PC-3 (cell line): ENCODE data around the gene DOCK1. TPM values are rescaled to one million over a fixed set of nuclear protein-coding genes. Genes with fewer than 3 reads are reported as not detected.

Experiments used
- ATAC-seq: fragments of 200-7000 bp; cut with Tn5 transposase; 2 replicates; pipeline ENCODE4 v1.9.1; 2020; ENCODE audit warnings: mild to moderate bottlenecking, moderate library complexity
- BruUV-seq: library from RNA; stranded (reverse); fragments of 400-500 nt; replicated peaks from 2 replicates; lab custom pipeline; 2021; lab: Mats Ljungman, UMichigan
- CTCF ChIA-PET: fragments of 300-600 bp; sonication (Branson Sonifier 250); formaldehyde crosslinking; loops from one replicate; lab custom pipeline; 2022; ENCODE audit warnings: antibody characterized with exemption; lab: Charles Lee
- POLR2A ChIA-PET: fragments of 300-600 bp; sonication (Branson Sonifier 250); formaldehyde crosslinking; loops from one replicate; lab custom pipeline; 2022; ENCODE audit warnings: antibody characterized with exemption; ENCODE audit not compliant: unreplicated experiment; lab: Charles Lee
- DNase-seq: peaks from one replicate; pipeline ENCODE4 v3.0.0-alpha.2; 2015
- H2AFZ ChIP-seq: fragments of 300-600 bp; sonication (generic); 2 replicates; pipeline ENCODE4 v1.6.0; 2016; ENCODE audit warnings: antibody characterized with exemption, low read length
- H3F3A ChIP-seq: fragments of 300-600 bp; sonication (generic); one replicate; pipeline ENCODE4 v1.6.0; 2017; ENCODE audit warnings: antibody characterized with exemption, low read length, control low read depth, mild to moderate bottlenecking; ENCODE audit not compliant: unreplicated experiment
- H3K27ac ChIP-seq: fragments of 300-600 bp; sonication (generic); 2 replicates; pipeline ENCODE4 v1.5.1; 2016; ENCODE audit warnings: mild to moderate bottlenecking, low read length
- H3K27me3 ChIP-seq: fragments of 300-600 bp; sonication (generic); 2 replicates; pipeline ENCODE4 v1.6.1; 2016; ENCODE audit warnings: low read length, mixed read lengths
- H3K36me3 ChIP-seq: fragments of 300-600 bp; sonication (generic); 2 replicates; pipeline ENCODE4 v1.6.1; 2016; ENCODE audit warnings: low read depth, mixed run types, low read length, mixed read lengths
- H3K4me1 ChIP-seq: fragments of 300-600 bp; sonication (generic); 2 replicates; pipeline ENCODE4 v1.5.1; 2016; ENCODE audit warnings: low read length; ENCODE audit not compliant: insufficient read depth
- H3K4me2 ChIP-seq: fragments of 300-600 bp; sonication (generic); 2 replicates; pipeline ENCODE4 v1.6.0; 2016; ENCODE audit warnings: low read length
- H3K4me3 ChIP-seq: fragments of 300-600 bp; sonication (generic); 2 replicates; pipeline ENCODE4 v1.5.1; 2016; ENCODE audit warnings: mild to moderate bottlenecking, low read length, mixed read lengths
- H3K79me2 ChIP-seq: fragments of 300-600 bp; sonication (generic); 2 replicates; pipeline ENCODE4 v1.6.1; 2017; ENCODE audit warnings: low read length, mixed read lengths
- H3K9ac ChIP-seq: fragments of 300-600 bp; sonication (generic); 2 replicates; pipeline ENCODE4 v1.6.0; 2016; ENCODE audit warnings: mild to moderate bottlenecking, low read length
- H3K9me2 ChIP-seq: fragments of 300-600 bp; sonication (generic); replicated peaks from 2 replicates; pipeline ENCODE4 v1.6.1; 2016; ENCODE audit warnings: mixed run types, low read length, mixed read lengths
- H3K9me3 ChIP-seq: fragments of 300-600 bp; sonication (generic); 2 replicates; pipeline ENCODE4 v1.6.1; 2016; ENCODE audit warnings: low read length, mixed read lengths
- H4K20me1 ChIP-seq: fragments of 300-600 bp; sonication (generic); 2 replicates; pipeline ENCODE4 v1.6.1; 2016; ENCODE audit warnings: low read length, mixed read lengths
- CTCF ChIP-seq: fragments of 300-600 bp; sonication (generic); conservative IDR thresholded peaks from 2 replicates; pipeline ENCODE4 v1.5.1; 2017; ENCODE audit warnings: antibody characterized with exemption, low read depth, mild to moderate bottlenecking, low read length
- EZH2 ChIP-seq: fragments of 300-600 bp; sonication (generic); IDR thresholded peaks from one replicate; pipeline ENCODE4 v1.6.1; 2017; ENCODE audit warnings: antibody characterized with exemption, mild to moderate bottlenecking, low read length; ENCODE audit not compliant: unreplicated experiment
- EZH2phosphoT487 ChIP-seq: fragments of 300-600 bp; sonication (generic); IDR thresholded peaks from 2 replicates; pipeline ENCODE4 v1.6.1; 2018; ENCODE audit warnings: mild to moderate bottlenecking, antibody characterized with exemption, low read length, borderline replicate concordance
- intact Hi-C: fragments of 100-400 bp; cut with micrococcal nuclease; formaldehyde crosslinking; loops from 2 replicates; pipeline ENCODE4 v1.9.0; 2023
- total RNA-seq: library from RNA; depleted of rRNA; stranded (reverse); fragments of >200 nt; gene quantifications from 2 replicates; pipeline ENCODE4 v1.2.3, GENCODE V29; 2014

The DOCK1 gene
- total RNA-seq, 1 experiment from 2014 or later, result 34.3 TPM

- Histone ChIP-seq H3K9ac (no peak overlapping the region), H3K36me3 (no peaks in the 10 kb centered on the region), H3K4me3 (no peak overlapping the region), H3K79me2 (no peaks in the 10 kb centered on the region), H3K4me1 (no peaks in the 10 kb centered on the region), H4K20me1 (no peaks in the 10 kb centered on the region), H3K27ac (no peak overlapping the region), H3K9me2 (no peaks in the 10 kb centered on the region), H3F3A (no peaks in the 10 kb centered on the region), H3K4me2 (no peak overlapping the region), H3K27me3 (no peaks in the 10 kb centered on the region), H3K9me3 (no peaks in the 10 kb centered on the region), H2AFZ (no peak overlapping the region)
- TF ChIP-seq EZH2phosphoT487 (no peak), CTCF (no peak), EZH2 (no peak)
- DNase-seq (no peak), ATAC-seq (no peak)
- CTCF ChIA-PET, result no interaction called here
- BruUV-seq, result no TSS peak
- POLR2A ChIA-PET, result no interaction called here
- intact Hi-C loops, result no loop called here
These were observed 405.2 kb downstream of the DOCK1 start for GRCh38 chr10:127310430-127310829.

GRCh38 chr10:127310923-127311322, 405.7 kb downstream of the DOCK1 start:
- H4K20me1 ChIP-seq, result no peaks in the 10 kb centered on the region
- H3K79me2 ChIP-seq, result no peaks in the 10 kb centered on the region
- intact Hi-C loops, result no loop called here
- no peaks in the 10 kb centered on the region for H3K4me1 ChIP-seq
- H3F3A ChIP-seq, result no peaks in the 10 kb centered on the region
- H3K9me2 ChIP-seq, result no peaks in the 10 kb centered on the region
- no peak overlapping the region for H3K27ac ChIP-seq
- TF ChIP-seq EZH2phosphoT487, result no peak
- H3K9ac ChIP-seq, result no peak overlapping the region
- H3K4me2 ChIP-seq, result no peak overlapping the region
- DNase-seq (no peak), ATAC-seq (no peak)
- ChIA-PET CTCF (no interaction called here), POLR2A (no interaction called here)
- no peaks in the 10 kb centered on the region for H3K36me3 ChIP-seq
- H3K27me3 ChIP-seq, result no peaks in the 10 kb centered on the region
- no peak overlapping the region for H3K4me3 ChIP-seq
- BruUV-seq, result no TSS peak
- no peaks in the 10 kb centered on the region for H3K9me3 ChIP-seq
- H2AFZ ChIP-seq, result no peak overlapping the region

- CTCF ChIA-PET, result no interaction called here
- H3F3A ChIP-seq, result no peaks in the 10 kb centered on the region
These were observed 408.9 kb downstream of the DOCK1 start for GRCh38 chr10:127313996-127314700.

More at GRCh38 chr10:127313996-127314700, 408.9 kb downstream of the DOCK1 start:
- POLR2A ChIA-PET, result no interaction called here
- no peaks in the 10 kb centered on the region for H3K9me3 ChIP-seq
- H3K9me2 ChIP-seq, result no peaks in the 10 kb centered on the region
- no peaks in the 10 kb centered on the region for H4K20me1 ChIP-seq
- ATAC-seq (no peak), DNase-seq (no peak)
- no peaks in the 10 kb centered on the region for H3K4me1 ChIP-seq
- TF ChIP-seq EZH2phosphoT487 (no peak), EZH2 (no peak), CTCF (no peak)
- no peak overlapping the region for H3K4me3 ChIP-seq
- H3K36me3 ChIP-seq, result no peaks in the 10 kb centered on the region
- no TSS peak for BruUV-seq
- H3K79me2 ChIP-seq, result no peaks in the 10 kb centered on the region
- no peak overlapping the region for H3K27ac ChIP-seq
- no peak overlapping the region for H3K9ac ChIP-seq
- H2AFZ ChIP-seq, result no peak overlapping the region
- H3K27me3 ChIP-seq, result no peaks in the 10 kb centered on the region
- intact Hi-C loops, result no loop called here
- H3K4me2 ChIP-seq, result no peak overlapping the region
